Measurements from ENCODE around the gene VTI1A.

Gene VTI1A

DNA sequence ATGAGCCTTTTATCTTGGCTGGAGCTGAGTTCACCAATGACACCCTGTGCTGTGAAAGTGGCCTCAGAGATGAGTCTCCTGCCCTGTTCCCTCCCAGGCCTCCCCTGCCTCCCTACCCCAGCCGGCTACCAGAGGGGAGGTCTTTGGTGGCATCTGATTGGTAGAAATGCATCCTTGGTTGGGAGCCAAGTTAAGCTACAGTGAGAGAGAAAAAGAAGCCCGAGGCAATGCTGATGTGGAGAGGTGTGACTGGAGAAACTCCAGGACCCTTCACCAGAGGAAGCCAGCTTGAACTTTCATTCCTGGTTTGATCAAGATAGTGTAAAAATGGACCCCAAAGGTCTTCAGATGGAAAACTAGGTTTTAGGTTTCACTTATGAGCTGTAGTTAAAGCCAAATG lies 311.9 kb downstream of the VTI1A start:
- no peak for DNase-seq (ENCODE audit: low spot score)

GRCh38 chr10:112759496-112759895 lies 312.5 kb downstream of the VTI1A start:
- DNase-seq (ENCODE audit: low spot score): no peak

DNA sequence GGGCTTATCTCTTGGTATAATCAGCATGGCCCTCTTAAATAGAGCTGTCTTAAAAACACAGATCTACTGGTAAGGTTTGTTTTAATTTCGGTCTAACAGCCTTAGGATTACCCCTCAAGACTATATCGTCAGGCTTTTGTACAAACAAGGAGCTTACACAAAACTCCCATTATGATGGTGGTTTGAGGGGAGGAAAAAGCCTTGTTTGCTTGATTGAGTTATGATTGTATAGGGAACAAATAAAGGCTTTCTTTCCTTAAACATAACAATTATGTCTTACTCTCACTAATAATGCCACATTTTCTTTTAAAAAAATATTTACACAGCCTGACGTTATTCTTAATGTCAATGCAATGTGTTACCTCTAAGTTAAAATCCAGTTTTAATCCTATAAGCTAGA lies 314.2 kb downstream of the VTI1A start:
- DNase-seq (ENCODE audit: low spot score): no peak

DNA sequence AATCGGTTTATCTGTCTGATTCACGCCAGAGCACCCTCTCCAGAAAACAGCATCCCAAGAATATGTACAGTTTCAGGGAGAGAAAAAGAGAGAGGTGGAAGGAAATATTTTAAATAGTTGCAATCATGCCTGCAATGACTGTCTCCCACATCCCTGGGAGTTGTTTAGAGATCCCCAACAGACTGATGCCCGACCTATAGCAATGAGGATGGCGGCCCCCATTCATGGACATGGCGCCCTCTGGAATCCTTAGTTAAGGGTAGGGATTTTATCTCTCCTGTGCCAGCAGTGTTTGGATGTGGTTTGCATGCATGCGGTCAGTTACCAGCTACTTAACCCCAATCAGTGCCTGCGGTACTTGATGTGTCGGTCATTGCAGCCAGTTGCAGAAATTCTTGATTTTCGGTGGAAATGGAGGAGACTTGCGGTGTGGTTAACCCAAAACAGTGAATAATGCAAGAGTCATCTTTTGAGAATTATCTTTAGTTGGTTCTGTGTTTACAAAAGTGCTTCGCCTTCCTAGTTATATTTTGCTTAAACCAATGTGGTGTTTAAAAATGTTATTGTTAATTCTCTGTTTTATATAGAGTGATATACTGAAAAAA lies 317.0 kb downstream of the VTI1A start:
- no peak for DNase-seq (ENCODE audit: low spot score)

- DNase-seq (ENCODE audit: low spot score): no peak
These were observed 318.8 kb downstream of the VTI1A start for GRCh38 chr10:112765717-112766235.

DNA sequence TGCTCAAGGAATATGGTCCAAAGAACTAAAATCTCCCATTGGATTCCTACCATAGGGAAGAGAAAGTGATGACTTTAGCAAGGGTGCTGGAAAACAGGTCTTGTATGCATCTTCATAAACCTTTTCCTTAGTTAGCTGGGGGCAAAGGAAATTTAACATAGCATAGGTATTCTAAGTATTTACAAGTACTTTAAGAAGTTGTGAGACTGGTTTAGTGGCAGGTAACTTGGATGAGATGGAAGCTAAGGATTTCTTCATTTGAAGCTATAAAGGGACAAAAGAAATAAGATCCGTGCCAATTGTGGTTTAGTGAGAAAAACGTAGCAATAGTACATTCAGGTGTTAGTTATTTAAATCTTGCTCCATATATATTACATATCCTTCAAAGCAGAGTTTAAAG lies 319.6 kb downstream of the VTI1A start:
- DNase-seq (ENCODE audit: low spot score): no peak

- DNase-seq (ENCODE audit: low spot score): no peak
These were observed 320.1 kb downstream of the VTI1A start for GRCh38 chr10:112767156-112767555.

DNA sequence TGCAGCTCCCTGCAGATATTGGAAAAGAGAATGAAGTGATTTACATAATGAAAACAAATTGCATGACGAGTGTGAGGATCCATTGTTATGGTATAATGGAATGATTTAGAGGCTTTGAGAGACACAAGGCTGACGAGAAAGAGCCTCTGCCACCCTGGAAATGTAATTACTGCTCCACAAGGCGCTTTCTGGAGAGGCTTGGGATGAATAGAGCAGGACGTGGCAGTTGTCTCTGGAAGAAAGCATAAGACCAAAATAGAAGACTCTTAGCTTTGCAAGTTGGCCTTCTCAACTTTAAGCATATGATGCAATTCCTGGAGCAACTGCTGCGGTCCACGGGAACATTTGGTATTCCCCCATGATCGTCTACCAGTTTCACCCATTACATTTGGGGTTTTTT lies 321.1 kb downstream of the VTI1A start:
- DNase-seq (ENCODE audit: low spot score): no peak

GRCh38 chr10:112769081-112769480 lies 322.1 kb downstream of the VTI1A start:
- no peak for DNase-seq (ENCODE audit: low spot score)

- DNase-seq (ENCODE audit: low spot score): no peak
These were observed 322.8 kb downstream of the VTI1A start for GRCh38 chr10:112769611-112770370.

GRCh38 chr10:112771733-112772132 lies 324.7 kb downstream of the VTI1A start:
- no peak for DNase-seq (ENCODE audit: low spot score)

DNA sequence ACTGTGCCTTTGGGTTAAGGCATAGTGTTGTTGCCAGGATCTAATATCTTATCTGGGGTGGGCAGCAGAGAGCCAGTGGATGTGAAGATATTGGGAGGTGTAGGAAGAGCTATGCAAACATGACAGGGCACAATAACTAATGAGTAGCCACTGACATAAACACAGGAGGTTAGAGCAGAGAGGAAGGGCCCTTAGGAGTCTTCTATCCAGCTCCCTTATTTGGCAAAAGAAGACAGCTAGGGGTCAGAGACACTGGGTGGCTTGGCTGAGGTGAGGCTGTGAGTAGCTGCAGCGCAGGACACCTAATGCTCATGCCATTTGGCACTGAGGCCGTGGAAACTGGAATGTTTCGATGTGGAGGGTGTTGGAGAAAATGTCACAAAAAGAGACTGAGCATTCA lies 326.8 kb downstream of the VTI1A start:
- DNase-seq (ENCODE audit: low spot score): no peak

DNA sequence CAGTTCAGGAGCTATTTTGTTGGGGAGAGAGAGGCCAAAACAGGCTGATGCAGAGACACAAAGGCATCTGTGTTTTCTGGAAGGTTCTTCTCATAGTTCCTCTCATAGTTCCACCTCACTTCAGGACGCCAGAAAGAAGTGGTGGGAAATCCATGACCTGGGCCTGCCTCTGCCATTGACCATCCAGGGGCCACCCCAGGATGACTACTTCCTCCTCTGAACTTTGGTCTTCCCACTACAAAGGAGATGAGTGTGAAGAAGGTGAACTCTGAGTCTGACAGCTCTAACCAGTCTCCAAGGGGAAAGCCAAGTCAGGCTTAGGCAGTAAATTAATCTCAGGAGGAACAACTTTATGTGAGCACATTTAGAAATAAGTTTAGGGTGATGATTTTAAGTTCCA lies 327.2 kb downstream of the VTI1A start:
- DNase-seq (ENCODE audit: low spot score): no peak

DNA sequence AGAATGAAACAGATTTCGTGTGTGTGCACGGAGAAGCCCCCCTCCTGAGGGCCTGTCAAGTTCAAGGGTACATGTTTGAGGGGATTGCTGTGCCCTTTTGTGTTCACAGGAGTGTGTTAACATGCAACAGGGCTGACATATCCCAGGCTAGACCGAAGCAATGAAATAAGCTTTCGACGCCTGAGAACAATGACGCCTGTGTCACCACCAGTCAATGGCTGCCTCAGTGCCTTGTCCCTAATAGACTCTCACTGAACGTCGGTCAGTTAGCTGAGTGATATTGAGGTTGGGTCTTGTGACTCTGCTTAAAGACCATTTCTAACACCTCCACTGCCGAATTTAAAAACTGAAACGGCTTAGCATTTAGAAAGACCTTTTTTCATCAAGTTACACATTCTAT lies 327.8 kb downstream of the VTI1A start:
- DNase-seq (ENCODE audit: low spot score): no peak

- no peak for DNase-seq (ENCODE audit: low spot score)
These were observed 328.4 kb downstream of the VTI1A start for GRCh38 chr10:112775381-112775780.

DNA sequence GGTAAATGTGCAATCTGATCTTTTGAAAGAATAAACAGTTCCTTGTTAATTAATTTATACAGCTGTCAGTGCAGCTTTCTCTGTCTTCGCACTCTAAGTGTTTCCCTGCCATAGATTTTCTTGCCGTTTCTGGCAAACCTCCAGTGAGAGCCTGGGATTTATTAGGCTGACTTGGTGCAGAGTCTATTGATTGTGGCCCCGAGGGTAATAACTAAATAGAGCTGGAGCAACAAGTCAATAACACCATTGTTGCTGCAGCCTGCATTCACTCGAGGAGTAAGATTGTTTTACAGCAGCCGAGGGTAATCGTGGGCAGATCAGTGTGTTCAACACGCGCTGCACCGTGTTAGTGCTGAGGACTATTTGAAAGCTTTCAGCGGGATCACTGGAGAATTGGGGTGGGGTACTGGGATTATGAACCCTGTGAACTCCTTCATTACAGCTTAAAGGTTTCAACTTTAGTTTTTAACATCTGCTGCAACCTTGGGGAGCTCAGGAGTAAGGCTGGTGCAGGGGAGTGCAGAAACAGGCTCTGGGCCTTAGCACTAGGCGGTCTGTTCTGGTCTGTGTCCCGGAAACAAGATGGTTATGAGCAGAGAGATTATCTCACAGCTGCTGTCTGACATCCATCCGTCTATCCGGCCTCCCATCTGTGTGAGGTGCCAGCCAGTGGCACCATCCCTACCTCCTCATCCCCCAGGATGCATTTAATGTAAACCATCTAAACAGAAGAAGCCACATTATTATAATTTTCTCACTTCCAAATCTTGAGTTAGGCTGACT lies 329.1 kb downstream of the VTI1A start:
- DNase-seq (ENCODE audit: low spot score): no peak

- no peak for DNase-seq (ENCODE audit: low spot score)
These were observed 331.6 kb downstream of the VTI1A start for GRCh38 chr10:112778579-112778978.

- no peak for DNase-seq (ENCODE audit: low spot score)
These were observed 332.2 kb downstream of the VTI1A start for GRCh38 chr10:112779025-112779770.

GRCh38 chr10:112782200-112782907 lies 335.3 kb downstream of the VTI1A start:
- DNase-seq (ENCODE audit: low spot score): no peak

GRCh38 chr10:112783351-112784021 lies 336.5 kb downstream of the VTI1A start:
- no peak for DNase-seq (ENCODE audit: low spot score)

DNA sequence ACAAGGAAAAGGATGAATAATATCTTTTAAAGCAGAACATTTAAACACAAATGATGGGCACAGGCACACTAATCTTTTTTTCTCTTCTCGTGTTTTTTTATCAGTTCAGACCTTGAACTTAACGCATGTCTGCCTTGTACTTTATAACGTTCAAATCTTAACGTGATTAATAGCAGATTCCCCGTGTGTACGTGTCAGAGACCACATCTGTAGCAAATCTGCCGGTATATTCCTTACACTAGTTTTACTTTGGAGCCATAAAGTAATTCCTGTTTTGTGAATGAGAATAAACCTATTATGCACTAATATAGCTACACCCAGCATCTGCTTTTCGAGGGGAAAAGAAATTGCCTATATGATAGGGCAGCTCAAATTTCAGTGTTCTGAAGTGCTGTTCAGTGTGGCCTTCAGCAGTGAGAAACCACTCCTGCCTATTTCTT lies 337.0 kb downstream of the VTI1A start:
- DNase-seq (ENCODE audit: low spot score): no peak

Measured in HuH-7.5 (cell line).